Endothelial cell of umbilical vein (primary cell): ENCODE data around the gene NUTM1. TPM values are rescaled to one million over a fixed set of nuclear protein-coding genes. Genes with fewer than 3 reads are reported as not detected.

Source experiments
- BruUV-seq: library from RNA; stranded (reverse); fragments of 400-500 nt; replicated peaks from 2 replicates; lab custom pipeline; 2021; lab: Mats Ljungman, UMichigan
- CTCF ChIA-PET: fragments of 300-600, 350-600 bp; sonication (Branson Sonifier 250); formaldehyde crosslinking; loops from one replicate; lab custom pipeline; 2021; ENCODE audit warnings: antibody characterized with exemption, inconsistent platforms; lab: Charles Lee
- POLR2A ChIA-PET: fragments of 300-600, 350-600 bp; sonication (Branson Sonifier 250); formaldehyde crosslinking; loops from one replicate; lab custom pipeline; 2021; ENCODE audit warnings: antibody characterized with exemption, inconsistent platforms; lab: Charles Lee
- DNase-seq: peaks from one replicate; pipeline ENCODE4 v3.0.0-alpha.2; 2011; ENCODE audit warnings: low read depth, low spot score
- FAIRE-seq: peaks from 2 replicates; lab custom pipeline; 2011; peaks lifted over from hg19 to GRCh38; lab: Jason Lieb, UNC
- H2AFZ ChIP-seq: 2 replicates; pipeline ENCODE4 v1.6.0; 2012; ENCODE audit warnings: low read depth, low read length, control low read depth, inconsistent platforms
- H3K27ac ChIP-seq: 2 replicates; pipeline ENCODE4 v1.5.1; 2011; ENCODE audit warnings: low read depth, mild to moderate bottlenecking, control low read depth, low read length, moderate library complexity; ENCODE audit not compliant: insufficient read depth
- H3K27me3 ChIP-seq, 2 experiments: 2 replicates each; pipeline versions ENCODE4 v1.6.0 to v1.6.1; 2011; ENCODE audit warnings: low read length in 2 of 2, mixed read lengths in 1 of 2; ENCODE audit not compliant: control insufficient read depth in 2 of 2, insufficient read depth in 2 of 2
- H3K36me3 ChIP-seq, 2 experiments: 2 replicates in 1 of 2; 3 replicates in 1 of 2; pipeline ENCODE4 v1.5.1; 2011; ENCODE audit warnings: low read length in 2 of 2, mild to moderate bottlenecking in 1 of 2, moderate library complexity in 1 of 2; ENCODE audit not compliant: control insufficient read depth in 2 of 2, insufficient read depth in 2 of 2; ENCODE audit errors: extremely low read depth in 1 of 2
- H3K4me1 ChIP-seq: 3 replicates; pipeline ENCODE4 v1.5.1; 2011; ENCODE audit warnings: mild to moderate bottlenecking, low read length; ENCODE audit not compliant: control insufficient read depth, insufficient read depth; ENCODE audit errors: extremely low read depth
- H3K4me2 ChIP-seq: 2 replicates; pipeline ENCODE4 v1.6.1; 2011; ENCODE audit warnings: low read length, control low read depth, mixed read lengths; ENCODE audit not compliant: insufficient read depth
- H3K4me3 ChIP-seq, 3 experiments: fragments of 200-600 bp in 1 of 3; sonication (generic), shearing (Covaris generic) in 1 of 3; replicated peaks in 1 of 3; 2 replicates each; pipeline ENCODE4 v1.5.1; 2011 to 2016; ENCODE audit warnings: control low read depth in 3 of 3, low read length in 3 of 3, mild to moderate bottlenecking in 2 of 3, inconsistent platforms in 1 of 3, low read depth in 1 of 3, moderate library complexity in 1 of 3; ENCODE audit not compliant: insufficient read depth in 1 of 3
- H3K79me2 ChIP-seq: 2 replicates; pipeline ENCODE4 v1.6.0; 2012; ENCODE audit warnings: low read length, inconsistent platforms; ENCODE audit not compliant: control insufficient read depth, insufficient read depth
- H3K9ac ChIP-seq: replicated peaks from 2 replicates; pipeline ENCODE3; 2011; ENCODE audit warnings: low read length, control low read depth; ENCODE audit not compliant: insufficient read depth; ENCODE audit errors: extremely low read depth
- H3K9me1 ChIP-seq: replicated peaks from 3 replicates; pipeline ENCODE4 v1.6.0; 2011; ENCODE audit warnings: mild to moderate bottlenecking, low read length; ENCODE audit not compliant: control insufficient read depth, insufficient read depth; ENCODE audit errors: extremely low read depth
- H3K9me3 ChIP-seq: replicated peaks from 2 replicates; pipeline ENCODE4 v1.5.1; 2012; ENCODE audit warnings: low read length, inconsistent platforms; ENCODE audit not compliant: control insufficient read depth, insufficient read depth
- H4K20me1 ChIP-seq: replicated peaks from 2 replicates; pipeline ENCODE3; 2011; ENCODE audit warnings: mild to moderate bottlenecking, low read length; ENCODE audit not compliant: control insufficient read depth, insufficient read depth; ENCODE audit errors: extremely low read depth
- EZH2 ChIP-seq: IDR thresholded peaks from 2 replicates; pipeline ENCODE4 v1.6.1; 2012; ENCODE audit warnings: borderline replicate concordance, low read depth, mild to moderate bottlenecking, moderate library complexity, low read length, inconsistent platforms; ENCODE audit not compliant: severe bottlenecking
- FOS ChIP-seq: IDR thresholded peaks from 2 replicates; pipeline ENCODE4 v1.6.1; 2011; ENCODE audit warnings: mild to moderate bottlenecking, low read length, moderate library complexity, borderline replicate concordance; ENCODE audit not compliant: insufficient read depth
- GATA2 ChIP-seq: IDR thresholded peaks from 2 replicates; pipeline ENCODE4 v1.7.0; 2011; ENCODE audit warnings: low read depth, mild to moderate bottlenecking, moderate library complexity, mixed read lengths, low read length; ENCODE audit not compliant: insufficient read length, insufficient read depth
- JUN ChIP-seq: IDR thresholded peaks from 2 replicates; pipeline ENCODE4 v1.6.1; 2011; ENCODE audit warnings: borderline replicate concordance, low read depth; ENCODE audit not compliant: insufficient read length, insufficient read depth
- MYC ChIP-seq: IDR thresholded peaks from one replicate; pipeline ENCODE4 v1.6.1; 2011; ENCODE audit warnings: mild to moderate bottlenecking, low read depth, low read length
- POLR2A ChIP-seq: IDR thresholded peaks from 2 replicates; pipeline ENCODE4 v1.6.1; 2012; ENCODE audit warnings: low read depth, mild to moderate bottlenecking, control low read depth, low read length
- POLR2AphosphoS5 ChIP-seq: IDR thresholded peaks from 2 replicates; pipeline ENCODE4 v1.6.1; 2012; ENCODE audit warnings: low read depth, mild to moderate bottlenecking, control low read depth, low read length, moderate library complexity; ENCODE audit not compliant: insufficient read depth
- dilution Hi-C: fragments of 300-500 bp; cut with MboI; formaldehyde crosslinking; loops from one replicate; pipeline ENCODE4 v1.15.0; 2019; ENCODE audit warnings: low sequenced_read_pairs; ENCODE audit not compliant: extremely low pct_ligation_motif_present
- intact Hi-C: fragments of 100-400 bp; cut with micrococcal nuclease; formaldehyde crosslinking; loops from one replicate; pipeline ENCODE4 v1.10.0; 2022
- polyA plus RNA-seq, 4 experiments: library from polyadenylated mRNA; depleted of rRNA in 3 of 4; stranded (reverse) in 3 of 4; unstranded in 1 of 4; fragments of >200 nt; gene quantifications; 2 replicates each; pipeline versions ENCODE4 v1.2.1 to v1.2.3, GENCODE V29; 2011 to 2012; ENCODE audit warnings: missing spikeins in 1 of 4
- total RNA-seq: library from RNA; stranded (reverse); gene quantifications from 2 replicates; pipeline ENCODE4 v1.2.3, GENCODE V29; 2021
- TF ChIP-seq, protein P1 (sequence below), 2 donors: IDR thresholded peaks; 1 replicate in 1 of 2; 2 replicates in 1 of 2; pipeline ENCODE4 v1.5.1; 2011; ENCODE audit warnings: low read length in 2 of 2, mild to moderate bottlenecking in 2 of 2, moderate library complexity in 2 of 2, control low read depth in 1 of 2, inconsistent platforms in 1 of 2, low read depth in 1 of 2; ENCODE audit not compliant: insufficient read depth in 1 of 2; ENCODE audit errors: extremely low read depth in 1 of 2
- TF ChIP-seq, protein P2 (sequence below): IDR thresholded peaks from 2 replicates; pipeline ENCODE4 v1.6.1; 2011; ENCODE audit not compliant: insufficient read depth, insufficient read length

Gene NUTM1
- total and polyA plus RNA-seq, 2 donors (not counting 3 experiments of a cell fraction or from before 2014, with no cell fraction given) = not detected

DNA sequence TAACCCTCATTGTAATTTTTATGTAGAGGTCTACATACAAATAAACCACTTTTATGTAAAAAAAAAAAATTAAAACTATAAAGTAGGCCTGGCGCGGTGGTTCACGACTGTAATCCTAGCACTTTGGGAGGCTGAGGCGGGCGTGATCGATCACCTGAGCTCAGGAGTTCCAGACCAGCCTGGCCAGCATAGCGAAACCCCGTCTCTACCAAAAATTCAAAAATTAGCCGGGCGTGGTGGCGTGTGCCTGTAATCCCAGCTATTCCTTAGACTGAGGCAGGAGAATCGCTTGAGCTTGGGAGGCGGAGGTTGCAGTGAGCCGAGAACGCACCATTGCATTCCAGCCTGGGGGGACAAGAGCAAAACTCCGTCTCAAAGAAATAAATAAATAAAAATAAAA lies 4.8 kb upstream of the NUTM1 start:
- Histone ChIP-seq H3K36me3 (peaks cover 0 to 5% of the 10 kb centered on the region in 2 experiments), H3K4me3 (peak overlapping the region in 2 of 3 experiments; percentile 6 to 41), H3K9ac (no peak overlapping the region), H3K4me1 (peaks cover 43% of the 10 kb centered on the region), H4K20me1 (no peaks in the 10 kb centered on the region), H3K27me3 (no peaks in the 10 kb centered on the region), H3K79me2 (peaks cover 19% of the 10 kb centered on the region), H3K4me2 (peak overlapping the region; percentile 77), H3K9me1 (no peaks in the 10 kb centered on the region), H3K27ac (peak overlapping the region; percentile 71), H2AFZ (no peak overlapping the region), H3K9me3 (no peaks in the 10 kb centered on the region)
- TF ChIP-seq JUN (no peak), GATA2 (no peak), EZH2 (no peak), MYC (no peak), POLR2A (no peak), FOS (no peak), POLR2AphosphoS5 (no peak)
- TF ChIP-seq, protein P1, sequence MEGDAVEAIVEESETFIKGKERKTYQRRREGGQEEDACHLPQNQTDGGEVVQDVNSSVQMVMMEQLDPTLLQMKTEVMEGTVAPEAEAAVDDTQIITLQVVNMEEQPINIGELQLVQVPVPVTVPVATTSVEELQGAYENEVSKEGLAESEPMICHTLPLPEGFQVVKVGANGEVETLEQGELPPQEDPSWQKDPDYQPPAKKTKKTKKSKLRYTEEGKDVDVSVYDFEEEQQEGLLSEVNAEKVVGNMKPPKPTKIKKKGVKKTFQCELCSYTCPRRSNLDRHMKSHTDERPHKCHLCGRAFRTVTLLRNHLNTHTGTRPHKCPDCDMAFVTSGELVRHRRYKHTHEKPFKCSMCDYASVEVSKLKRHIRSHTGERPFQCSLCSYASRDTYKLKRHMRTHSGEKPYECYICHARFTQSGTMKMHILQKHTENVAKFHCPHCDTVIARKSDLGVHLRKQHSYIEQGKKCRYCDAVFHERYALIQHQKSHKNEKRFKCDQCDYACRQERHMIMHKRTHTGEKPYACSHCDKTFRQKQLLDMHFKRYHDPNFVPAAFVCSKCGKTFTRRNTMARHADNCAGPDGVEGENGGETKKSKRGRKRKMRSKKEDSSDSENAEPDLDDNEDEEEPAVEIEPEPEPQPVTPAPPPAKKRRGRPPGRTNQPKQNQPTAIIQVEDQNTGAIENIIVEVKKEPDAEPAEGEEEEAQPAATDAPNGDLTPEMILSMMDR (IDR thresholded peaks at IDR 0.05; ENCODE audit: extremely low read depth in 1 of 2, insufficient read depth in 1 of 2, low read depth in 1 of 2, low read length in 2 of 2) = no peak
- TF ChIP-seq, protein P2, sequence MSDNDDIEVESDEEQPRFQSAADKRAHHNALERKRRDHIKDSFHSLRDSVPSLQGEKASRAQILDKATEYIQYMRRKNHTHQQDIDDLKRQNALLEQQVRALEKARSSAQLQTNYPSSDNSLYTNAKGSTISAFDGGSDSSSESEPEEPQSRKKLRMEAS = no peak
- ChIA-PET CTCF (interaction anchor here (0.6 to 1.8 kb wide), 6 partner anchors 10 to 229 kb away, joined by 3 to 10 read pairs (median 4); partner anchors contain the start of gene LPCAT4), POLR2A (interaction anchor here (0.7 to 1.5 kb wide), 3 partner anchors 9 to 617 kb away, joined by 3 to 6 read pairs (median 3); partner anchors contain the start of gene LPCAT4)
- dilution Hi-C loops (no loop called here), intact Hi-C loops (loop anchor here (1.0 kb wide), 1 partner anchor 114 kb away; no protein-coding TSS in a partner anchor)
- DNase-seq (no peak), FAIRE-seq (no peak)
- BruUV-seq = TSS peak; percentile 53
